Glomerular visceral epithelial cell (primary cell): Measurements from ENCODE around the gene WSB1.

ENCODE experiments used
- DNase-seq: peaks from one replicate; pipeline ENCODE4 v3.0.0-alpha.2; 2016; ENCODE audit errors: extremely low spot score

Gene WSB1

DNA sequence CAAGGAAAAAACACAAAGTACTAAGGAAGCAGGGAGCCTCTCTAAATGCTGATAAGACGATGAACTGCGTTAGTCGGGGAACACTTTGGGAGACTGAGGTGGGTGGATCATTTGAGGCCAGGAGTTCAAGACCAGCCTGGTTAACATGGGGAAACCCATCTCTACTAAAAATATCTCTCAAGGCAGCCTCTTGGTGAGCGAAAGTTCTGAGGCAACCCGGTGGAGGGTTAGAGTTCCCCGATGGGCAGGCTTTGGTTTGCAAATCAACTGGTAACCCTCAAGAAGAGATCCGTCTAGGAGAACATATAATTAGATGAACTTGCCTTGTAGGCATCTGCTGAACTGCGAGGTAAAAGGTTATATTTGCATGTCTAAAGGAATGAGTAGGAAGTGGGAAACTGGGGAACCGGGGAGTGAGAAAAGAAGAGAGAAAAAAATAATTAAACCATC lies 44.6 kb downstream of the WSB1 start:
- DNase-seq, result no peak

DNA sequence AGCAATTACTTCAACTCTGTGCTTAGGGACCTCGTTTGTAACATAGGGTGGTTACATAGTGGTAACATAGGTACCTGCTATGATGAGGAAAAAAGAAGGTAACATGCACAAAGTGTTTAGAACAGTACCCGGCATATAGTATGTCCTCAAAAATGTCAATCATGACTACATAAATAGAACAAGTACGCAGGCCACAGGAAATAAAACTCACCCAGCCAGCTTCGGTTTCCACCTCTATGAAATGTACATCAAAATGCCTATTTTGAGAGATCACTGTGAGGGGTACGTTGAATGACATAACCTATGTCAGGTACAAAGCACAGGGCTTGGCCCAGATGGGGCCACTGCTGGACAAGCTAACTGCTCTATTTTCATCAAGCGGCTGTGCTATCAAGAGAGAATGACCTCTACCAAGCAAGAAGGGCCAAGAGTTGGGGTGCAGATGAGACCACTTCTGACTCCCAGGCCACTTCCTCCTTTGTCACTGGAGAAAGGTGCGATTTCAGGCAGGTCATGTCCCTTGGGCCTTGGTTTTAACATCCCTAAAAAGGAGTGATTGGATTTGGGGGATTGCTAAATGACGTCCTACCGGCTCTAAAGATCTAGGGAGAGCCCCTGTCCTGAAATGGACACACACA lies 45.4 kb downstream of the WSB1 start:
- no peak for DNase-seq

DNA sequence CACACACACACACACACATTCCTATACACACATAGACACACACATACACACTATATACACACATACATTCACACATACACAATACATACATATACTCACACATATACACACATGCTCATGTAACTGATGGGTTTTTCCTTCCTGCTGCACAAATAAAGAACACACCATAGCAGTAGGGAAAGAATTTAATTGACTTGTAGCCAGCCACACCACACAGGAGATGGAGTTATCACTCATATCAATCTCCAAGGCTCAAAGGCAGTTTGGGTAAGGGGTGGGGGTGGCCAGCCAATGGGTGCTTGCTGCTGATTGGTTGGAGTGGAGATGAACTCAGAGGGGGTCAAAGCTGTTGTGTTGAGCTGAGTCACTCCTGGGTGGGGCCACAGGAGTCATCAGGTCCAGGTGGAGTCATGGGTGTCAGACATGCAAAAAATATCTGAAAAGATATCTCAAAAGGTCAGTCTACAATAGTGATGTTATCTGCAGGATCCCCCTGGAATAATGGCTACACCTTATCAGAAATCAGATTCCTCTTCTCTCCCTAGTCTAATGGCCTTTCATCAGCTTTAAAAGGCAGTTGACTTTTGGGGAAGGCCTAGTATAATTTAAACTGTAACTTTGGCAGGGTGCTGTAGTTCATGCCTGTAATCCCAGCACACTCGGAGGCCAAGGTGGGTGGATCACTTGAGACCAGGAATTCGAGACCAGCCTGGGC lies 46.1 kb downstream of the WSB1 start:
- peak; percentile 40 for DNase-seq

DNA sequence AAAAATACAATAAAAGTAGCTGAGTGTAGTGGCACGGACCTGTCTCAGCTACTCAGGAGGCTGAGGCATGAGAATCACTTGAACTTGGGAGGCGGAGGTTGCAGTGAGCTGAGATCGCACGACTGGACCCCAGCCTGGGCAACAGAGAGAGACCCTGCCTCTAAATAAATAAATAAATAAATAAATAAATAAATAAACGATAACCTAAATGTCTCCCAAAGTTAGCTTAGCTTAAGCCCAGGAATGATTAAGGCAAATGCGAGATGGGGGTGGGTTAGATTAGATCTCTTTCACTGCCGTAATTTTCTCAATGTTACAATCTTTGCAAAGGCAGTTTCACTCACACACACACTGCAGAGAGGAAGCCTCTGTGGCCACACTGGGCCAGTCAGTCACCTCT lies 46.7 kb downstream of the WSB1 start:
- DNase-seq, result no peak

DNA sequence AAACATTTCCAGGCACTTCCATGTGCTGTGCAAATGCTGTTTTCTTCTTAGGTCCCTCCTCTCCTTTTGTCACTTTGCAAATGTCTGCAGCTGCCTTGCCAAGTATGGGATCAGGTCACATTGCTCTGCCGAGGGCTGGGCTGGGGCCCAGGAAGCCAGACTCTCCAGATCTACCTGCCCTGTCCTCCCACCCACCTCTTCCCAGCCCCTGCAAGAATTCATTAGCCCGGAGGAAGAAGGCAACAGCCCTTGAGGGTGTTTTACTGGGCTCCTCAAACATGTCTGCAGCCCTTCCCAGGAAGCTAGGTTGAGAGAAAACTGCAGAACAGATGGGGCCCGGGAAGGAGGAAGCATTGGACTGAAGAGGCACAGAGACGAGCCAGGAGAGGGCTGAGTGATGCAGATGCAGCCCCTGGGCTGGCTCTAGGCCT lies 47.1 kb downstream of the WSB1 start:
- no peak for DNase-seq

DNA sequence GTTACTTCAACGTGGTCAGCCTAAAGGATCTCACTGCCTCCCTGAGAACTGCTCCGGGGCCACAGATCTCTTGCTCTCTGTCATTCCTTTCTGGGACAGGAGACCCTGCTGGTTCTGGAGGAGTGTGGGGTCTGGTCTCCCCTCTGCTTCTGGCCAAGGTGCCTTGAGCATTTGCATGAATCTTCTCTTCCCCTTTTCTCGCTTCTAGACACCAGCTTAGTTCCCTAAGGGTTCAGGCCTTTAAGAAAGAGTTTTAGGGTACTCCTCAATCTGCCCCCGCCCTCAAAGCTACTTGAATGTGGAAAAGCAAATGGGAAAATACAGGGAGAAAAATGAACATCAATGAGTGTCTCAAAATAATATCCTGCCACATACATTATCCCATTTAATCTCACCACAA lies 48.1 kb downstream of the WSB1 start:
- no peak for DNase-seq

DNA sequence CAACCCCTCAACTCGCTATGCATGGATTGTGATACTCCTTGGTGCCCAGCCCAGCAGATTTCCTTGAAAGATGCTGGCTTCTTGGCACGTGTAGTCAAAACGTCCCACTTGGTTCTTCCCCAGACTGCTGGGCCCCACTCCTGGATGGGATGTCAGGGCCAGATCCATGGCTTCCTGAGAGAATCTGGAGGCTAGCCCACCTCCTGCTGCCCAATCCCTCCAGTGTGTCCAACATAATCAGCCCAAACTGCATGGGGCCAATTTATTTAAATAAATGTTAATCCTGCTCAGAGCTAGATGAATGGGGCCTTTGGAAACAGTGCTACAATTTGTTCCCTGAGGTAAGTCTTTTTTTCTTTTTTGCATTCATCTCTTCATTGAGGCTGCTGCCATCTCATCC lies 49.4 kb downstream of the WSB1 start:
- no peak for DNase-seq

DNA sequence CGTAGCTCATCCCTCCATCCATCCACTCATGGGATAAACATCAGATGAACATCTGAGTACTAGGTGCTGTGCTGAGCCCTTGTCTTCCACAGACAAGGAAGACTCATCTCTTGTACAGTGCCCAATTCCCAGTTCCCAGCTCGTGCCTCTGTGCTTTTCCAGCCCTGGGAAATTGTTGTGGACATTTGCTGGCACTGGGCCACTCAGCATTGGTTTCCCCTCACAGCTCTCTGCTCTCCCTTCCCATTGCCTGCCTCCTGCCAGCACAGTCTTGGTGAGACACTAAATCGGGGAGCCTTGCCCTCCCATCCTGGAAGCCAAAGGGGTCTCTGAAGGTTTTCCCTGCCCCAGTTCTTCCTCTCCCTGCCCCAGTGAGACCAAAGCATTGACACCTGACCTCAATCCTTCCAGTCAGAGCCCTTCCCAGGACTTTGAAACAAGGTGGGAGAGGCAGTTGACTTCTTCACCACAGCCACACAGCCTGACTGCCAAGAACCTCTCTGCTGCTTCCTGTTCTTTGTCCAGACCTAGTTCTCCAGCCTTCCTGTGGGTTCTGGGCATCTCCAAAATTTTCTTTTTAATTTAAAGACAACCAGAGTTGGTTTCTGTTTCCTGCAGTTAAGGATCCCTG lies 50.2 kb downstream of the WSB1 start:
- DNase-seq, result no peak

DNA sequence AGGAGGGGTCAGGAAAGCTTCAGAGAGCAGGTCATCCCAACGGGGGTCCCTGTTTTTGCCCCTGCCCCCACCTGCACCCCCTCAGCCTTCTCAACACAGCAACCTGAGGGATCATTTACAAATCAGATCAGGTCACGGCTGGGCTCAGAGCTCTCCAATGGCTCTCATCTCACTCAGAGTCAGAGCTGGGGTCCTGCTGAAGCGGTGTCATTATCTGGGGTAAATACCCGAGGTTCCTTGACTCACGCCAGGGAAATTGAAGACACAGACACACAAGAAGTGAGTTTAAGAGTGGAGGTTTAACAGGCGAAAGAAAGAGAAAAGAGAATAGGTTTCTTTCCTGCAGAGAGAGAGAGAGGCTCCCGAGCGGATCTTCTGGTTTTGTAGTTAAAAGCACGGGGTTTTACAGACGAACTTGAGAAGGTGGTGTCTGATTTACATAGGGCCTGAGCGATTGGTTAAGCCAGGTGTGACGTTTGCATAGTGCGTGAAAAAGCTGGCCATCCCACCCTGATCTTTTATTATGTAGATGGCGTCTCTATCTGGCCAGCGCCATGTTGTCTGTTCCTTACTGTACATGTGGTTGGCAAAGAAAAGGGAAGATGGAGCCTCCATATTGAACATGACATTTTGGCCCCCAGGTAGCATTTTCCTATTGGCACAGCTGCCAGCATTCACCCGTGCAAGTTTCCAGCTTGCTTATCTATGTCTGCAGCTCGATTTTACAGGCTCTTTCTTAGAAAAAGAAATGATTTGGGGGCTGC lies 51.4 kb downstream of the WSB1 start:
- DNase-seq, result peak; percentile 33

DNA sequence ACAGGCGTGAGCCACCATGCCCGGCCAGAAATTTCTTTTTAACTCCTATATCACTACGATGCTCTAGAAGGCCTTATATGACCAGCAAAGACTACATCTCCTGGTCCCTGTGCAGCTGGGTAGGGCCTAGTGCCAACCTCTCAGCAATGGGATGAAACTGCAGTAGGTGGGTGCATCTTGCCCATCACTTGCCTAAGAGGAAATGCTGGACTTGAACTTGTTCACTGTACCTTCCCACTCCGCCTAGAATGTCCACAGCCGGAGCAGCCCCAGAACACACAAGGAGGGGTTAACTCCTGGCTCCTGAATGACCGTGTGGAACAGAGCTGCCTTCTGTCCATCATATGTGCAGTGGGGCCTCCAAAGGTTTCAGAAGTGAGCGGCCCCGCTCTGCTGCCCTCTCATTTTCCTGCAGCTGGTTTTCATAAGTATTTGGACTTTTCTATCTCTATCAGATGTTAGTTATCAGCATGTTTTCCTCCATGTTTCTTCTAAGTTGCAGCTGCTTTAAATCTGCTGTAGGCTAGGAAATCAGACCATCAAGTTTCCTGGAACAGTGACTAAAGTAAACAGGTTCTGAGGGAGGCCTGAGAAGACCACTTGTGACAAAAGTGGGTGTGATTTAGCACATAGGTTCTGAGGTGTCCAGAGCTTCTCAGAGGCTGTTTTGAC lies 52.5 kb downstream of the WSB1 start:
- no peak for DNase-seq

DNA sequence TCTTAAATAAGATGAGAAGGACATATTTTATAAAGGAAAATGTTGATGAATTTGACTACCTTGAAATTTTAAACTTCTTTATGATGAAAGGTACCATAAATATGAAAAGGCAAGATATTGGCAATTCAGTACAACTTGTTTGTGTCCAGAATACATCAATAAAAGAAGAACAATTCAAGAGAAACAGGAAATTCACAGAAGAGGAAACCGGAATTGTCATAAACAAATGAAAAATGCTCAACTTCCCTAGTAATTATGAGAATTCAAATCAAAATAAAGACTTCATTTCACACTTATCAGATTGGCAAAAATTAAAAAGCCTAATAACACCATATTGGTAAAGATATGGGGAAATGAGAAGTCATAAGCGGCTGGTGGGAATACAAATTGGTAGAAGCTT lies 54.3 kb downstream of the WSB1 start:
- no peak for DNase-seq

DNA sequence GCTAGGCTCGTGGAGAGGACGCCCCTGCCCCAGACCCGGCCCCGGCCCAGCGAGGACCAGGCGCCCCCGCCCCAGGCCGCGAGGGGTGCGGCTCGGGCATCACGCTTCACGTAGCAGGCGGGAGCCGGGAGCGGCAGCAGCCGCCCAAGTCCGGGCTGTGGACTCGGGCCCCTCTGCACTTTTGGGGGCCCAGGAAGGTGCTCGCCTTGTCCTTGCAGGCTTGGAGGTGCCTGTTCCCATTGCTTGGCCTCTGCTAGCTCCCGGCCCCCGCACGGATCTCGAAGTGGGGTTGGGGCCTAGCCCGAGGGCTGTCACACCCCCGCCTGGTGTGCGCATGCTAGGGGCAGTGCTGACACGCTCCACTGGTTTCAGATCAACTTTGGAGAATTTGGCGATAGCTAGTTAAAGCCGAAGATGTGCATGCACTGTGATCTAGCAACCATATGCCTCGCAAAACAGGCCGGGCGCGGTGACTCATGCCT lies 55.7 kb downstream of the WSB1 start:
- DNase-seq, result no peak

DNA sequence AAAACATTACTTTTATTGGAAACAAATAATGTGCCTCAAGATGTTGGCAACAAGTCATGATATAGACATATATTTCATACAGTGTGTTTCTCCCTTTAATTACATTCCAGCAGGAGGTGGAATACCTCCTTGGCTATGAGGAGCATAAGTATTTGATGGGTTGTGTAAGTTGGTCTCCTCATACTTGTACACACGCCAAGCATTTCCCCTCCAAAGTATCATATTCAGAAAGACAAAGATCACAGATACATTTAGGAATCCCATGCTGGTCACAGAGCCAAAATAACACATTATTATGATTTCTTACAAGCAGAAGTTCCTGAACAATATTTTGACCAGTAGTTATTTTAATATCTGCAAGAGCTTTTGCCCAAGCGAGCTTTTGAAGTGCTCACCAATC lies 57.8 kb downstream of the WSB1 start:
- no peak for DNase-seq

DNA sequence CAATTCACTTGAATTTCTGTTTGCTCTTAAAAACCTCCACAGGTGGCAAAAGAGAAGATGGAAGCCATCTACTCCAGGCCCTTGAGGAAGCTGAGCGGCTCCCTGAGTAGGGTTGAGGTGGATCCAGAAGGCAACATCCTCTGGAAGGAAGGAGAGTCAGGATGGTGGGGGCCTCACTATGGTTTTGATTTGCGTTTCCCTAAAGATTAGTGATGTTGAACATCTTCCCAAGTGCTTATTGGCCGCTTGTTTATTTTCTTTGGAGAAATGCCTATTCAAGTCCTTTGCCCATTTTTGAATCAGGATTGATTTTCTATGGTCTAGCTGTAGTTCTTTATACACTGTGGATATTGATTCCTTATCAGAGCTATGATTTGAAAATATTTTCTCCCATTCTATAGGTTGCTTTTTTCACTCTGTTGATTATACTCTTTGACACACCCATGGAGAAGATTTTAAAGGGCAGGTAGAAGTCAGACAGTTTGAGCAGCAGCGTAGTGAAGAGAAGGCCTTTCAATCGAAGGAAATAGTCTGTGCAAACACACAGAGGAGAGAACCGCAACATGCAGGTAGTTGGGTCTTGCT lies 58.6 kb downstream of the WSB1 start:
- DNase-seq, result no peak

DNA sequence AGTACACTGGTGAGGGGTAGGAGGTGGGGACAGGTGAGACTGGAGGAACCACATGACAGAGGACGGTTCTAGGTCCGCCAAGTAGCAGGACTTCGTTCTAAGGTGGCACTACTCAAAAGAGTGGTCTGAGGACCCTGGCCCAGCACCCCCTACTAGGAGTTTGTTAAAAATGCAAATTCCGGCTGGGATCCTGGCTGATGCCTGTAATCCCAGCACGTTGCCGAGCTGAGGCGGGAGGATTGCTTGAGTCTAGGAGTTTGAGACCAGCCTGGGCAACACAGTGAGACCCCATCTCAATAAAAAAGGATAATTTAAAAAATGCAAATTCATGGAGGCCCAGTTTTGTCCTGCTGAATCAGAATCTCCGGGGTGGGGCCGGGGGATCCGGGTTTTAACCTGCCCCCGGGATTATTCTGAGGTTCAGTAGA lies 59.1 kb downstream of the WSB1 start:
- DNase-seq, result no peak

DNA sequence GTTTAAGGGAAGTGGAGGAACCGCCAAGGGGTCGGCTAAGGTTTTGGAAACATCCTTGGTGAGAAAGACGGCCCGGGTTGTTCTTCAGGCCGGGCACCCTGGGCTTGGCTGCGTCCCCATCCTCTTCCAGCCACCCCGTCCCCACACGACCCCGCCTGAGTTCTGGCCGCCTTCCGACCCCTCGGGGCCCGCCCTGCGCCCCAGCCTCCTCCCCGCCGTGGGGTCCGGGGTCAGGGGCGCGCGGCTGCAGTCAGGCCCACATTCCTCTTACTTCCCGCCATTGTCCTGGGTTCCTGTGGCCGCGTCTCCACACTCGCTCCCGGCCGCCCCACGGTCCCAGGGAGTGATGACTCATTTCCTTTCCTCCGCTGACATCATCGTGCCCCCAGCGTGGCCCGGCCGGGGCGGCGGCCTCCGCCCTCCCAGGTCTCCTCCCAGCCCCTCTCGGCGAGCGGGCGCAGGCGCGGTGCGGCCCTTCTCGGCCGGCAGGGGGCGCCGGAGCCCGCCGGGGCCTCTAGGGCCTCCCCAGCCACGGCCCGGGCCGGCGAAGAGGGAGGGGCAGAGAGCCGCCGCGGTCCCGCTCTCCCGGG lies 59.6 kb downstream of the WSB1 start:
- DNase-seq, result peak; percentile 98

DNA sequence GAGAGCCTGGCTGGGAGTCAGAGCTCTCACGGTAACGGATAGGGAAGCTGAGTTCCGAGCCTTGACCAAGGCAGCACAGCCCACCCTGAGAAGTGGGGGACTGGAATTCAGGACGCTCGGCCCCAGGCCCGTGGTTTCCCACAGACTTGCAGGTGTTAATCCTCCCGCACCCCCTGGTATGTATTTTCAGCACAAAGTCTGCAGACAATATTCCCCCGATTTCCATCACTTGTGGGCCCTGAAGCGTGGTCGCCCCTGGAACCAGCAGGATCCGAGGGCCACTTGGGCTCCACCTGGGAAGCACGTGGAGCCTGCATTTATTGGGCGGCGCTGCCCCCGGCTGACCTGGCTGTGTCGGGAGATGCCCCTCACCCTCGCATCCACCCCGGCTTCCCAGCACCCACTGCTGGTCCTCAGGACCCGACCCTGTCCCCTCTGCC lies 60.2 kb downstream of the WSB1 start:
- DNase-seq, result no peak

DNA sequence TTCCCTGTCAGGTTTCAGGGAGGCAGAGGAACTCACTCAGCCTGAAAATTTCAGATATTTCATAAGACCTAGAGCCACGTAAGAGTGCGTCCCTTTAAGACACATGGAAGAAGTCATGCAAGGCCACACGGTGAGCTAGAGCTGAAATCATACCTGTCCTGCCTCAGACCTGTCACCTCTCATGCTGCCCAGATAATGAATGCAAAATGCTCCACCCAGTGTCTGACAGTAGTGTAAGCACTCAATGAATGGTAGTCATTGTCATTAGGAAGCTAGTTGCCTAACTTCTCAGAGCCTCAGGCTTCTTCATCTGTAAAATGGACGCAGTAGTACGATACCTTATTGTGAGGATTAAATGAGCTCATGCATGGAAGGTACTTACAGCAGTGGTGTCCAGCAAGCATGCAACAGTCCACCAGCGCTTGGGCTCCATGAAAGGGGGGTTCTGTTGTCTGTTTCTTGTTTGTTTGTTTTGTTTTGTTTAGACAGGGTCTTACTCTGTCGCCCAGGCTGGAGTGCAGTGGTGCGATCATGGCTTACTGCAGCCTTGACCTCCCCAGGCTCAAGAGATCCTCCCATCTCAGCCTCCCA lies 60.7 kb downstream of the WSB1 start:
- no peak for DNase-seq

DNA sequence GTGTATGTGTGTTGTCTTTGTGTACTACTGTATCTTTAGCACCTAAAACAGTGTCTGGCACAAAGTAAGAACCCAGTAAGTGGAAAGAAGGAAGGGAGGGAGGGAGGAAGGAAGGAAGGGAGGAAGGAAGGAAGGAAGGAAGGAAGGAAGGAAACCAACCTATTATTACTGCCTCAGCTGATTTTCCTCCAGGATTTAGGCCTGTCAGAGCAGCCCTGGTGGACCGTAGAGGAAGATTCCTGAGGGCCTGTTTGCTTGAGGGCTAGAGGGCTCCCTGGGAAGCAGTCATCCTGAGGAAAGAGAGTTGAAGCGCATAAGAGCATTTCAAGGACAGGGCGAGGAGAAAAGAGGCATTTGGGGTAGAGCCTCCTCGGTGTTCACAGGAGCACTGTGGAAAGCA lies 61.5 kb downstream of the WSB1 start:
- DNase-seq, result no peak

DNA sequence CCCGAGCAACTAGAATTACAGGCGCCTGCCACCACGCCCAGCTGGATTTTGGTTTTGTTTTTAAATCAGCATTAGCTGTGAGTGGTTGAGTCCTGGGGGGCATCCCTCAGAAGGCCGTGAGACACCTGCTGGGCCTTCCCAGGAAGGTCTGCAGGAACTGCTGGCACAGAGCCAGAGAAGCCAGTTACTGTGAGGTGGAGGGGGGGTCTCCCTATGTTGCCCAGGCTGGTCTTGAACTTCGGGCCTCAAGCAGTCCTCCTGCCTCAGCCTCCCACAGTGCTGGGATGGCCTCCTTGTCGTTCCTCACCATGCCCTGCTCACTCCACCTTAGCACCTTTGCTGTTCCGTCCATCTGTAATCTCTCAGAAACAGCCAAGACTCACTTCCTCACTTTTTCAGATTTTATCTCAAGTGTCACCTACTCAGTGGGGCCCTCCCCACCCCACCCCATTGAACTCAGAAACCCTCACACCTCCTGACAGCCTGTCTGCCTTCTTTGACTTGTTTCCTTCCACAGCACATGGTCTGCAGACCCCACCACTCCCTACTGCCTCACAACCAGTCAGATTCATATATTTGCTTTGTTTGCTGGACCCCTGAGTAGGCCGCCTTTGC lies 62.3 kb downstream of the WSB1 start:
- no peak for DNase-seq
